ENCODE results near the gene LDLR.

Gene LDLR

DNA sequence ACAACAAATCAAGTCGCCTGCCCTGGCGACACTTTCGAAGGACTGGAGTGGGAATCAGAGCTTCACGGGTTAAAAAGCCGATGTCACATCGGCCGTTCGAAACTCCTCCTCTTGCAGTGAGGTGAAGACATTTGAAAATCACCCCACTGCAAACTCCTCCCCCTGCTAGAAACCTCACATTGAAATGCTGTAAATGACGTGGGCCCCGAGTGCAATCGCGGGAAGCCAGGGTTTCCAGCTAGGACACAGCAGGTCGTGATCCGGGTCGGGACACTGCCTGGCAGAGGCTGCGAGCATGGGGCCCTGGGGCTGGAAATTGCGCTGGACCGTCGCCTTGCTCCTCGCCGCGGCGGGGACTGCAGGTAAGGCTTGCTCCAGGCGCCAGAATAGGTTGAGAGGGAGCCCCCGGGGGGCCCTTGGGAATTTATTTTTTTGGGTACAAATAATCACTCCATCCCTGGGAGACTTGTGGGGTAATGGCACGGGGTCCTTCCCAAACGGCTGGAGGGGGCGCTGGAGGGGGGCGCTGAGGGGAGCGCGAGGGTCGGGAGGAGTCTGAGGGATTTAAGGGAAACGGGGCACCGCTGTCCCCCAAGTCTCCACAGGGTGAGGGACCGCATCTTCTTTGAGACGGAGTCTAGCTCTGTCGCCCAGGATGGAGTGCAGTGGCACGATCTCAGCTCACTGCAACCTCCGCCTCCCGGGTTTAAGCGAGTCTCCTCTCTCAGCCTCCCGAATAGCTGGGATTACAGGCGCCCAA lies at the start of gene LDLR:
TSS of gene LDLR (plus strand) at position 210 of the 760 bp plus-strand sequence. CDS start at position 296, 86 bp downstream.
- DNase-seq: peak; percentile 47

DNA sequence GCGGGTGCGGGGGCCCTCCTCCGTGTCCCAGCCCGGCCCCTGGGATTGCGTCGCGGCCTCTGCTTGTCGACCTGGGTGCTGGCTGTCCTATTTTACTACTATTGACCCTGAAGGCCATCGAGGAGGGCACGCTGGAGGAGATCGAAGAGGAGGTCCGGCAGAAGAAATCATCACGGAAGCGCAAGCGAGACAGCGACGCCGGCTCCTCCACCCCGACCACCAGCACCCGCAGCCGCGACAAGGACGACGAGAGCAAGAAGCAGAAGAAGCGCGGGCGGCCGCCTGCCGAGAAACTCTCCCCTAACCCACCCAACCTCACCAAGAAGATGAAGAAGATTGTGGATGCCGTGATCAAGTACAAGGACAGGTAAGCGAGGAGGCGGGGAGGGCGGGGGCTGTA lies 48.1 kb upstream of the LDLR start:
- DNase-seq: no peak

DNA sequence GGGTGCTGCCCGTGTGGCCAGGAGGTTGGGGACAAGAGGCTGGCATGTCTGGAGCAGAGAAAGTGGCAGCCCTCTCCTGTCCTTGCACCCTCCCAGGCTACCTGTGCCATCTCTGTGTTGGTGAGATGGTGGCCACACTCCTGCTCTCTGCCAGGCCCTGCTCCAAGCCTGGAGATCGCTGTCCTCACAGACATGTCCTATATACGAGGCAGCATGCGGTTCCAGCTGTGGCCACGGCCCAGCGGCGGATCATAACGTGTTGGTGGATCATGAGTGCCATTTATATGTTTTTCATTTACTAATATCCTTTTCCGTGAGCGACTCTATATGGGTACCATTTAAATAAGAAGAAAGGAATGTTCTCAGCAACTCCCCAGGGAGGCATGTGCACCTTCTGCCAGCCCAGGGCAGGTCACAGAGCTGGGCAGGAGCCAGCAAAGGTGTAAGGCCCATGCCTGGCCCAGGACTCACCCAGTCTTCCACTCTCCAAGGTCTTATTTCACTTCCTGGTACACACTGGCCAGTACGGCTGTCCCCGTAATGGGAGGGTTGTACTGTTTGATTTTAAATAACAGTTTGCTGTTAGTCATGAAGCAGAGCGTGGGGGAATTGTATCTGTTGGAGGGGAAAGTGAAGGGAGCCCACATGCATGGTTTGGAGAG lies 47.2 kb upstream of the LDLR start:
- no peak for DNase-seq

DNA sequence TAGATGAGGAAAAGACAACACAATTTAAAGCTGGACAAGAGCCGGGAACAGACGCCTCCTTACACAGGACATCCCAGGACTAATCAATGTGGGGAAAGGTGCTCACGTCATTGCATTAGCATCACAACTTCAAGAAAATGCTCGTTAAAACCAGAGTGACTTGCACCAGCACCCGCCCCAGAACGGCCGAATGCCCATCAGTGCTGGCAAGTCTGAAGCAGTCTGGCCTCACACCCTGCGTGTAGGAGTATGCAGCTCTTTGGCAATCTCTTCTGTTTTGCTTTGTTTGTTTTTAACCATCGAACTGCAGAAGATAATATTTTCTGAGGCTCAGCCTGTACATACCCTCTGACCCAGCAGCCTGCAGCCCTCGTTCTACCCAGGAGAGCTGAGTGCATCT lies 44.8 kb upstream of the LDLR start:
- no peak for DNase-seq

DNA sequence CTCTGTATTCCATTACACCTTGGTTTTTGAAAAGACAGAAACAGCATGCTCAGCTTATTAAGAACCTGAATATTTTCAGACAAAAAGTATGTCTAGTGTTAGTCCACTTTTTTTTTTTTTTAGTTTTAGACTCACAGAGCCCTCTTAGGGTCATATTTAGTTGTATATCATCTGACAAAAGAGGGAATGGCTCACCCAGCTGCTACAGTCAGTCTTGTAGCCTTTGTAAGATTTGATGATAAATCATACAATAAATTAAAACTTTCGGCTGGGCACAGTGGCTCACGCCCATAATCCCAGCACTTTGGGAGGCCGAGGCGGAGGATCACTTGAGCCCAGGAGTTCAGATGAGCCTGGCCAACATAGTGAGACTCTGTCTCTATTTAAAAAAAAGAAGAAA lies 43.7 kb upstream of the LDLR start:
- DNase-seq: no peak

DNA sequence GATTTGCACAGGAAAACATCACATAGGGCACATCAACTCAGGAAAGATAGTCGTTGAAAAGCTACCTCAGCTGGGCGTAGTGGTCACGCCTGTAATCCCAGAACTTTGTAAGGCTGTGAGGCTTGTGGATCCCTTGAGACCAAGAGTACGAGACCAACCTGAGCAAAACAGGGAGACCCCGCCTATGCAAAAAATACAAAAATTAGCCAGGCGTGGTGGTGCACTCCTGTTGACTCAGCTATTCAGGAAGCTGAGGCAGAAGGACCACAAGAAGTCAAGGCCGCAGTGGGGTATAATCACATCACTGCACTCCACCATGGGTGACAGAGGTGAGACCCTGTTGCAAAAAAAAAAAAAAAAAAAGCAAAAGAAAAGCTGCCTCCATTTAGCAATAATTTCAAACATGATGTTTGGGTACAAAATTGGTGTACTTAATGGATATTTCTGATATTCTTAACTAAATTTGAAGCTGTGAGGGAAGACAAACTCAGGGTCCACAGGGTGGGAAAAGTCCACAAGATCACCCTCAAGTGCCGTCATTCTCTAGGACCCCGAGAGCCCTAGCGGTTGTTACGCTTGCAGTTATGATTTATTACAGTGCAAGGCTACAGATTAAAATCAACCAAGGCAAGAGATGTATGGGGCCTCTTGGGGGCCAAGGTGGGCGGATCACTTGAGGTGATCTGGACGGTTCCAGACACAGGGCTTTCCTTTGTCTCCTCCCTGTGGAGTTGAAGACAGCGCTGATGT lies 42.5 kb upstream of the LDLR start:
- no peak for DNase-seq

DNA sequence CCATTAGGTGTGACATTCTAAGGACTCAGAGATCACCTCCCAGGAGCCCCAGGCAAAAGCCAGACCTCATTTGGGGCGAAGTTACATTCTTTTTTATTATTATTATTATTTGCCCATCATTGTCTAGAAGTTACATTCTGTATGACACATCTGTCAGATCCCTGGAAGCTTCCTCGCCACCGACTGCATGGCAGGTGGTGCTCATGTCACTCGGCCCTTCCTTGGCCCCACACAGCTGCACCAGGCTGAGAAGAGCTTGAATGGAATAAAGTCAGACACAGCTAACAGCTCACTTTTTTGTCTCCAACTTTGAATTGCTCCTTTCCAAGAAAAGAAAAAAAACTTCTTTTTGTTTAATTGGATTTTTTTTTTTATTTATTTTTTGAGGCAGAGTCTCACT lies 41.4 kb upstream of the LDLR start:
- no peak for DNase-seq

DNA sequence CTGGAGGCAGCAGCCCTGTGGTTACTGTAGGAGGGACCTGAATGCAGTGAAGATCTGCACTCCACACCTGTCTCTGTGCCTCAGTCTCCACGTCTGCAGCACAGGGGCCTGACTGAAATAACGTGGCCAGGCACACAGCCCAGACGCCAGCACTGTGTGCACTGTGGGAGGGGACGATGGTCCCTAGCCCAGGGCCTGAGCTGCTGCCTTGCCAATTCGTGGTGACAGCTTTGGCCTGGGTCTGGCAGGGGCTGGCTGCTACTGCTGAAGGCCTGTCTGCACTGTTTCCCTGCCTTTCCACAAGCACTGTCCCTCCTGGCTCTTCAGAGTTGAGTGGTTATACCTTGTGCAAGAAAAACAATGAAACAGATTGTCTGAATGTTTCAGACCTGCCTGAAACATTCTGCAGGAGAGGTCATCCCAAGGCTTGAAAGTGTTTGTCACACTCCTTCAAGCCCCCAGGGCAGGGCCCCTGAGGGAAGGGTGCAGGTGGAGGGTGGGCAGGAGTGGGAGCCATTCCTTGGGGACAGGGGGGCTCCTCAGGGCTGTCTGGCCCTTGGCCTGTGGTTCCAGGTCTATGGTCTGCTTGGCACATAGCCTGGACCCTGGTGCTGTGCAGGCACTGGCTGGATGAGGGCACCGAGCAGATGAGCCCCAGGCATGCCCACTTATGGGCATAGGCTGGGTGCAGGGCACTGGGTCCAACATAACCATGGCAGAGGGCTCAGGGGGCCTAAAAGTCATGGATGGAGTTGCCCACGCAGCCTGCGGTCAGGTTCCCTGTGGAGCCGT lies 38.7 kb upstream of the LDLR start:
- no peak for DNase-seq

DNA sequence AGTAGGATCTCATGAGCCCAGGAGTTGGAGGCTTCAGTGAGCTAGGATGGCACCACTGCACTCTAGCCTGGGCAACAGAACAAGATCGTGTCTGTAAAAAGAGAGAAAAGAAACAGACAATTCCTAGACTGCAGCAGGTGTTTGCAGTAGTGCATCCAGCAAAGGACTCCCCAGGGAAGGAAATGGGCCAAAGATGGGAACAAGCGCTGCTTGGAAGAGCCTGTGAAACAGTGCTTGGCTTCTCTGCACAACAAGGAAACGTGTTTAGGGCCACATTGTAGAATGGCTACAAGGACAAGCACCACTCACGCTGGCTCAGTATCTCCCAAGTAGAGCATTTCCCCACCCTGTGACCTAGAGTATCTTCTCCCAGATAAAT lies 35.5 kb upstream of the LDLR start:
- DNase-seq: no peak

DNA sequence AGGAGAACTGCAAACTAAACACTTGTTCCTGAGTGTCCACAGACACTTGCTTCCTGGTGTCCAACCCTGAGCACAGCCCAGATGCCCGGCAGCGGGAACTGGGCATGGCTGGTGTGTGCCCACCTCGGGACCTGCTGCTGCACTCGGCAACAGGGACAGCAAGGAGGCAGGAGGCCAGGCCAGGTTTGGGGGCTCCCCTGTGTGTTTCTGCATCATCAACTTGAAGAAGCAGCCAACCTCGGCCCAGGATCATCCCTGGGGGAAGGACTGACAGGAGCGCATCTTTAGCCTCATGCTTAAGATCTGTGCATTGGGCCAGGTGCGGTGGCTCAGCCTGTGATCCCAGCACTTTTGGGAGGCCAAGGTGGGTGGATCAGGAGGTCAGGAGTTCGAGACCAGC lies 35.1 kb upstream of the LDLR start:
- no peak for DNase-seq

DNA sequence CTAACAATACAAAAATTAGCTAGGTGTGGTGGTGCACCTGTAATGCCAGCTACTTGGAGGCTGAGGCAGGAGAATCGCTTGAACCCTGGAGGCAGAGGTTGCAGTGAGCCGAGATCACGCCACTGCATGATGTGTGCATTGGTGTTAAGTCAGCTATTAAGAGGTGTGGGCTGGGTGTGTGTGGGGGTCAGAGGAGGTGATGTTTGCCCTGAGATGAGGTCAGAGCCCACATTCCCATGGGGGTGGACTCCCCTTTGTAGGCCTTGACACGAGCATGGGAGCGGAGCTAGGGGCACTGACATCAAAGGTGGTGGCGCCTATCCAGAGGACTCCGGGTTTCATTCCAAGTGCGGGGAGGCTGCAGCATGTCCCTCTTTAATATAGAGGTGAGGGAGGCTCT lies 34.6 kb upstream of the LDLR start:
- DNase-seq: no peak

DNA sequence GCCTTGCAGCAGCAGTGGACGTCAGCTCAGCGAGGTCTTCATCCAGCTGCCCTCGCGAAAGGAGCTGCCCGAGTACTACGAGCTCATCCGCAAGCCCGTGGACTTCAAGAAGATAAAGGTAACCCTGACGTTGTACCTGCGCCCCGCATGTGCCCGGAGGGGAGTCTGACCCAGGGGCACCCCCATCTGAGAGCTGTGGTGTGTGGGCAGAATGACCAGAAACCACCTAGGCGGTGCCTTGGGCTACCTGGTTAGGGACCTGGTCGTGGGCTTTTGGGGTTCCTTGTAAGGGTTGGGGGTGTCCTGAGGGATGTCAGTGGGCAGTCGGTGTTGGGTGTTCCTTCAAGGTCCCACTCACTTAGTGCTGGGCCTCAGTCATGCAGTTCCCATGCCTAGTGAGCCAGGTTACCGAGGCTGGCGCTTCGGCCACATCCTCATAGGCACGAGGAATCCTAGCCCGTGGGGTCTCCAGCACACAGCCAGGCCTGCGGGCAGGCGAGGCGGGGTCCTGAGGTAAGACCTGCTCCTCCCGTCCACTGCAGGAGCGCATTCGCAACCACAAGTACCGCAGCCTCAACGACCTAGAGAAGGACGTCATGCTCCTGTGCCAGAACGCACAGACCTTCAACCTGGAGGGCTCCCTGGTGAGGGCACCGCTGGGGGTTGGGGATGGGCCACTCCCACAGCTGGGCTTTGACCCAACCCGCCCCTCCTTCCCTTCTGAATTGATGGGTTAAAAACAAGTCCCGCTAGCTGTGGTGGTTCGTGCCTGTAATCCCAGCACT lies 30.8 kb upstream of the LDLR start:
- DNase-seq: no peak

DNA sequence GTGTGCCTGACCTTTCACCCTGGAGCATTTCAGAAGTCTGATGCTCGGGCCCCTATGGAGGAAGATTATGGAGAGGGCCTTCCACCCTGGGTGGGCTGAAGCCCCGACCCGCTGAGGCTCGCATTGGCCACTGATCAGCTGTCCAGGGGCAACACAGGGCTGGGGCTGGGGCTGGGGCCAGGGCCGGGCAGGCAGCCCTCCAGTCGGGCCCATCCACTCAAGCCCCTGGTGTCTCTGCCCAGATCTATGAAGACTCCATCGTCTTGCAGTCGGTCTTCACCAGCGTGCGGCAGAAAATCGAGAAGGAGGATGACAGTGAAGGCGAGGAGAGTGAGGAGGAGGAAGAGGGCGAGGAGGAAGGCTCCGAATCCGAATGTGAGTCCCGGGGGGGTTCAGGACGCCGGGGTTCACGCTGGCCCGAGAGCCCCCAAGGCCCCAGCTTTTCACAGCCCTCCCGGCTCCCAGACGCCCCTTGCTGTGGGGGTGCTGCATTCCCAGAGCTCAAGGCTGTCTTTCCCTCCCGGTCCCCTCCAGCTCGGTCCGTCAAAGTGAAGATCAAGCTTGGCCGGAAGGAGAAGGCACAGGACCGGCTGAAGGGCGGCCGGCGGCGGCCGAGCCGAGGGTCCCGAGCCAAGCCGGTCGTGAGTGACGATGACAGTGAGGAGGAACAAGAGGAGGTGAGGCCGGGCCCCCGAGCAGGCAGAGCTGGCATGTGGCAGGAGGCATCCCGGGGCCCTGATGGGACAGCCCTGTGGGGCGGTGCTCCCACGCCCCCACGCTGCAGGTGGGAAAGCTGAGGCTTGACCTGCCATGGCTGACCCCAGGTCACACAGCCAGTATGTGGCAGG lies 29.5 kb upstream of the LDLR start:
- no peak for DNase-seq

DNA sequence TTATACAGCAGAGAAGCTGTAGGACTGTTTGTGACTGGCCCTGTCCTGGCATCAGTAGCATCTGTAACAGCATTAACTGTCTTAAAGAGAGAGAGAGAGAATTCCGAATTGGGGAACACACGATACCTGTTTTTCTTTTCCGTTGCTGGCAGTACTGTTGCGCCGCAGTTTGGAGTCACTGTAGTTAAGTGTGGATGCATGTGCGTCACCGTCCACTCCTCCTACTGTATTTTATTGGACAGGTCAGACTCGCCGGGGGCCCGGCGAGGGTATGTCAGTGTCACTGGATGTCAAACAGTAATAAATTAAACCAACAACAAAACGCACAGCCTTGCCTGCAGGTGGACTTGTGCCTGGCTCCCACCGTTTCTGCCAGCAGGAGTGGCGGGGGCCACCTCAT lies 27.3 kb upstream of the LDLR start:
- DNase-seq: no peak

DNA sequence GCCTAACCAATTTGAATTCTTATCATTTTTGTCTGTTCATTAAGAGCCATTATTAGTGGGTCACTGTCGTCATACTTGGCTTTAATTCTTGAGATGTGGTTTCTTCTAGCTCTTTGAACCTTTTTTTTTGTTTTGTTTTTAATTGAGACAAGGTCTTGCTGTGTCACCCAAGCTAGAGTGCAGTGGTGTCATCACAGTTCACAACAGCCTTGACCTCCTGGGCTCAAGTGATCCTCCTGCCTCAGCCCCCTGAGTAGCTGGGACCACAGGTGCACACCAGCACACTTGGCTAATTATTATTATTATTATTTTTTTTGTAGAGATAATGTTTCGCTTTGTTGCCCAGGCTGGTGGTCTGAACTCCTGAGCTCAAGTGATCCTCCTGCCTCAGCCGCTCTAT lies 25.8 kb upstream of the LDLR start:
- DNase-seq: no peak

DNA sequence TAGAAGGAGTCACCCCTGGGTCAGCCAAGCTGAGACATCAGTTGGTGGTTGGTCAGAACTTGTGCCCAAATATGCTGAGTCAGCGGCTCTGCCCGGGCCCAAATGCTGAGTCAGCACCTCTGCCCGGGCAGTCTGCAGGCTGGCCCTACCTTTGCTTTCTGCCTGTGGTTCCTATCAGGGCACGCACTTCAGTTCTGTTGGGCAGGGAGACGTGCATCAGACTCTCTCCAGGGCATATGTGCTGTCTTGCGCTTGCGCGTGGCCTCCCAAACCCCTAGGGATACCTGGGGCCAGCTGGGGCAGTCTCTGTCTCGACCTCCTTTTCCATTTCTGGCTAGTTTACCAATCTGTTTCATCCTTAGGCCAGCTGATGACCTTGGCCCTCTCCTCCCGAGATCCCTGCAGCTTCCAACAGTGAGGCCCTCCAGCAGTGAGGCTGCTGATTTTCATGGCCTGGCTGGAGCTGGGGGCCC lies 24.4 kb upstream of the LDLR start:
- DNase-seq: no peak

DNA sequence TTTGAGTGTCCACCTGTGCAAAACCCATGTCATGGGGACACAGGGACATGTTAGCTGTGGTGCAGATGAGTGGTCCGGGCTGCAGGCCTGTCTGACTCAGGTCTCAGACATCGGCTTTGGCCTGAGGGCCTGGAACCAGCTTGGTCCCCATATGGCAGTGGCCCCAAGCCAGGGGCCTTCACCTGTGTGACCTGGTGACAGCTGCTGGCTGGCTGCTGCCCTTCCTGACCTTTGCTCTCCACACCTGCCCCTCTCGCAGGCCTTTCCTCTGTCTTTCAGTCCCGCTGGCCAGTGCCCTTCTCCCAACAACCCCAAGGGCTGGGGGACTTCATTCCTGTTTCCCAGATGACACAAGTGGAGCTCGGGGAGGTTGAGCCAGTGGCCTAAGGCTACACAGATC lies 22.9 kb upstream of the LDLR start:
- no peak for DNase-seq

DNA sequence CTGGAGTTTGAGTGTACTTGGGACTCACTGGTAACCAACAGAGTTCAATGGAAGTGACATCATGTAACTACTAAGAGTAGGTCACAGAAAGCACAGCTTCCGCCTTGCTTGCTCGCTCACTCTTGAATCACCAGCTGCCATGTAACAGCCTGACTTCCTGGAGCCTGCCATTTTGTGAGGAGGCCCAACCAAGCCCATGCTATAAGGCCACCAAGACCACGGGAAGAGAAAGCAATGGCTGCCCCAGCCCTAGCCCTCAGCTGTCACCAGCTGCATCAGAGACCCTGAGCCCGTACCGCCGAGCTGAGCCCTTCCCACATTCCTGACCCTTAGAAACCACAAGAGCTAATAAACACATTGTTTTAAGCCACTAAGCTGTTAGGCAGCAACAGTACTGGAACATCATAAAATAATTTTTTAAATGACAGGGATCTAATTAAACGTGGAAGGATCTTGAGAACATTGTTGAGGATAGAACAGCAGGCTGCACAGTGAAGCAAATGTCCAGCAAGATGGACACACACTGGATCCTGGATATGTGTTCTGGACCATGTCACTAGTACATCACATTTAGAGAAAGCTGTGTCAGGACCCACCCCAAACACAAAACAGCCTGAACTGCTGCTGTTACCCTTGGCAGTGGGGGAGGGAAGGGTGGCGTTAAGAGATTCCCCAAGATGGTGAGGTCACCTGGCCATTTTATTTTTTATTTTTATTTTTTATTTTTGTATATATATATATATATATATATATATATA lies 21.7 kb upstream of the LDLR start:
- DNase-seq: no peak

DNA sequence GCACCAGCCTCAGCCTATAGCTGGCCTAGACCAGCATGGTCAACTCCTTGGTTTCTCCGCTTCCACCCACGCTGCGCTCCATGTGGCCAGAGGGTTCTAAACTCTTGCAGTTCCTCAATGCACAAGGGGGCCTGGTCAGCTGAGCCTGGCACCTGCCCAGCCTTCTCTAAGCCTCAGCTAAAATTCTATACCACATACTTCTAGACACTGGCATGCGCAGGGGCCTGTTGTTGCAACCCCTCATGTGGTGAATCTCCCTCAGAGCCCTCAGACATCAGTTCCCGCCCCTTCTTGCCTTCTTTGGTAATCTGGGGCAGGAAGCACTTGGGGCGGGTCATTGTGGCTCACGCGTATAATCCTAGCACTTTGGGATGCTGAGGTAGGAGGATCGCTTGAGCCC lies 19.7 kb upstream of the LDLR start:
- no peak for DNase-seq

DNA sequence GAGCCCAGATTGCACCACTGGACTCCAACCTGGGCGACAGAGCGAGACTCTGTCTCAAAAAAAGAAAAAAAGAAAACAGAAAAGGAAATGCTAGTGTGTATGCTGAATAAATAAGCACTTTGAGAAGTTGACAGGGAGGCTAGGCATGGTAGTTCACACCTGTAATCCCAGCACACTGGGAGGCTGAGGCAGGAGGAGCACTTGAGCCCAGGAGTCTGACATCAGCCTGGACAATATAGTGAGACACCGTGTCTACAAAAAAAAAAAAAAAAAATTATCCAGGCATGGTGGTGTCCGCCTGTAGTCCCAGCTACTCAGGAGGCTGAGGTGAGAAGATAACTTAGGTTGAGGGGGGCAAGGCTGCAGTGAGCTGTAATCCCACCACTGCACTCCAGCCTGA lies 19.1 kb upstream of the LDLR start:
- DNase-seq: no peak

DNA sequence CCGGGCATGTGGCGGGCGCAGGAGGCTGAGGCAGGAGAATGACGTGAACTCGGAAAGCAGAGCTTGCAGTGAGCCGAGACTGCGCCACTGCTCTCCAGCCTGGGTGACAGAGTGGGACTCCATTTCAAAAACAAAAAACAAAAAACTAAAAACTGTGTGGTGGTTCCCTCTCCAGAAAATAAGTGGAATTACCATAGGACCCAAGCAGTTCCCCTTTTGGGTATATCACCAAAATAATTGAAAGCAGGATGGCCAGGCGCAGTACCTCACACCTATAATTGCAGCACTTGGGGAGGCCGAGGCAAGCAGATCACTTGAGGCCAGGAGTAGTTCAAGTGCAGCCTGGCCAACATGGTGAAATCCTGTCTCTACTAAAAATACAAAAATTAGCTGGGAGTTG lies 15.7 kb upstream of the LDLR start:
- no peak for DNase-seq
